ENCODE measurements around the gene RAMP1. TPM values are rescaled to one million over a fixed set of nuclear protein-coding genes. Genes with fewer than 3 reads are reported as not detected.
A peak's percentile ranks its signal among the peaks of the same experiment; 100 is the strongest.

Gene RAMP1
- total RNA-seq, 2 experiments from 2014 or later: 4.9 TPM

DNA sequence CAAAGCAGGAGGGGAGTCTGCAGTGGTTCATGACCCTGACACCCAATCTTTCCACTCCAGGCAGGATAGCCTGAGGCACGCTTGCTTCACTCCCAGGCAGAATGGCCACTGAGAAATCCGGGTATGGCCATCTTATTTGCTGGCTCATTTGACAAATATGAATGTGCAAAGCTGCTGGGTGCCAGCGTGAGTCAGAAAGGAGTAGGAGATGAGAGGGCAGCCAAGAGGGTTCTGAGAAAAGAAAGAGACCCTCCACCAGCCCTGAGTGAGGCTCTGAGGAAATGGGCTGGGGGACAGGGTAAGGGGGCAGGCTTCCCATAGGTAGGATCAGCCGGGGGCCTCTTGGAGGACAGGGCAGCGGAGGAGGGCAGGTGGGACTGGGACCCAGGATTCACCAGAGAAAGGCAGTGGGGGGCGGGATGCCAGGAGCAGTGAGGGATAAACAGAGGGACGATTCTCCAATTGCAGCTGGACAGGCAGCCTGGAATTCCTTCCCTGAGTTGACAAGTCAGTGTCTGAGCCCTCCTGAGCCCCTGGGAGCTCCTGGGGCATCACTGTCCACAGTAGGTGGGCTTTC, 15.2 kb downstream of the RAMP1 start:
- peaks cover 11% of the 10 kb centered on the region for H3K4me1 Mint-ChIP-seq
- no peaks in the 10 kb centered on the region for H3K9me3 Mint-ChIP-seq
- no peak overlapping the region for H3K4me3 Mint-ChIP-seq
- H3K27ac Mint-ChIP-seq: peak overlapping the region; percentile 9
- ChIA-PET POLR2A (no interaction called here), CTCF (no interaction called here)
- no peak for DNase-seq
- H3K36me3 Mint-ChIP-seq (ENCODE audit: low read depth): no peaks in the 10 kb centered on the region
- peaks cover 3% of the 10 kb centered on the region for H3K27me3 Mint-ChIP-seq

- CTCF ChIA-PET: interaction anchor here (1.2 to 1.8 kb wide), 2 partner anchors 8 to 408 kb away, joined by 3 to 6 read pairs; no protein-coding TSS in a partner anchor
- Mint-ChIP-seq H3K27ac (no peak overlapping the region), H3K4me3 (no peak overlapping the region), H3K36me3 (ENCODE audit: low read depth) (no peaks in the 10 kb centered on the region), H3K27me3 (peaks cover 2% of the 10 kb centered on the region), H3K9me3 (no peaks in the 10 kb centered on the region), H3K4me1 (peaks cover 11% of the 10 kb centered on the region)
- no peak for DNase-seq
- POLR2A ChIA-PET: no interaction called here
Observed at GRCh38 chr2:237875256-237876060, 16.0 kb downstream of the RAMP1 start.

DNA sequence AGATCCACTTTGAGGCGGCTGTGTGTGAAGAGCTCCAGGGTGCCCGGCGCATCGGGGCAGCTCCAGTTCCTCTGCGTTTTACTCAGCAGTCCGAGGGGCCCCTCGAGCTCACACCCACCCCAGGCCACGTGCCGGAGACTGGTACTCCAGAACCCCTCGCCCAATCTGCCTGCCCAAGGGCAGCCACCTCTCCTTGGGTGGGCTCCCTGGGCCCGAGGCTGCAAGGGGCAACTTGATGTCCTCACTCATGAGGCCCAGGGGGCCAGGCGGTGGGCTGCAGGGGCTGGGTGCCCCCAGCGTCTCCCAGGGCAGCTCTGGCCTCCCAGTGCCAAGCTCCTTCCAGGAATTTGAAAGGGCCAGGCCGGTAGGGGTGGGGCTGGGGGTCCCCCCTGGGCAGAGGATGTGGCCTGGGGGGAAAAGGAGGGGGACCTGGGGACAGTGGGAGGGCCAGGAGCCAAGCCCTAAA, 16.7 kb downstream of the RAMP1 start:
- ChIA-PET POLR2A (no interaction called here), CTCF (interaction anchor here (0.8 to 1.8 kb wide), 3 partner anchors 9 to 408 kb away, joined by 3 to 6 read pairs (median 4); no protein-coding TSS in a partner anchor)
- no peak overlapping the region for H3K27ac Mint-ChIP-seq
- no peaks in the 10 kb centered on the region for H3K36me3 Mint-ChIP-seq (ENCODE audit: low read depth)
- peaks cover 2% of the 10 kb centered on the region for H3K27me3 Mint-ChIP-seq
- peaks cover 11% of the 10 kb centered on the region for H3K4me1 Mint-ChIP-seq
- DNase-seq: no peak
- H3K9me3 Mint-ChIP-seq: no peaks in the 10 kb centered on the region
- no peak overlapping the region for H3K4me3 Mint-ChIP-seq

DNA sequence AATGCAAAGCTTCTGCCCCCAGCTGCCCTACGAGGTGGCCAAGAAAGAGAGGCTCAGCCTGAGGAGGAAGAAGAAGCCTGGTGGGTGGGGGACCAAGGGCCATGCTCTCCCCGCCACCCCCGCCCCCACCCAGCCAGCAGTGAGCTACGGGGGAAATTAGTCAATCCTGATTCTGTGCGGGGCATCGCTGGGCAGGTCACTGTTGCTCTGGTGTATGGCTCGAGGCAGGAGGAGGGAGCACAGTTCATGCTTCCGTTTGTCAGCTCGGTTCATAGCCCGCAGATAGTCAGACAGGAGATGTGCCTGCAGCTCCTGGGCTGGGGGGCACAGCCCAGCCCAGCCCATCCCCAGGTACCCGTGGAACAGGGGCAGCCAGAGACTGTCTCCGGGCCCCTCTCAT, 17.1 kb downstream of the RAMP1 start:
- Mint-ChIP-seq H3K36me3 (ENCODE audit: low read depth) (no peaks in the 10 kb centered on the region), H3K9me3 (no peaks in the 10 kb centered on the region), H3K4me1 (peaks cover 11% of the 10 kb centered on the region), H3K4me3 (no peak overlapping the region), H3K27me3 (no peaks in the 10 kb centered on the region), H3K27ac (no peak overlapping the region)
- ChIA-PET POLR2A (no interaction called here), CTCF (interaction anchor here (0.8 to 1.8 kb wide), 3 partner anchors 9 to 407 kb away, joined by 3 to 6 read pairs (median 4); no protein-coding TSS in a partner anchor)
- no peak for DNase-seq

DNA sequence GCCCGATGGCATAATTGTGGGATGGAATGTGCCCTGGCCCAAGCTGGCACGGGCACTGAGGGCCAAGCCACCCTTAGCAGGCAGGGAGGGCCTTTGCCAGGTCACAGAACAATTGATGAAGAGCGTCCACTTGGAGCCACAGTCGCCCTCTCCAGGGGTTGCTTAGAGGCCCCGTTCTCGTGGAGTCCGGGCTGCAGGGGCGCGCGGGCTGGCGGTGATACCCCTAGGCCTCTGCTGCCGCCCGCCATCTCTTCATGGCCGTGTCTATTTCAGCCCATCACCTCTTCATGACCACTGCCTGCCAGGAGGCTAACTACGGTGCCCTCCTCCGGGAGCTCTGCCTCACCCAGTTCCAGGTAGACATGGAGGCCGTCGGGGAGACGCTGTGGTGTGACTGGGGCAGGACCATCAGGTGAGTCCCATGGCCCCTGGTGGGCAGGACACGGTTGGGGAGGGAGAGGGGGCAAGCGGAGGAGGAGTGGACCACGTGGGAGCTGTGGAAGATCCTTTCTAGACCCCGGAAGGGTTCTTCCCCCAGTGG, 17.6 kb downstream of the RAMP1 start:
- H3K4me3 Mint-ChIP-seq: no peak overlapping the region
- H3K4me1 Mint-ChIP-seq: peaks cover 9% of the 10 kb centered on the region
- H3K27me3 Mint-ChIP-seq: no peaks in the 10 kb centered on the region
- no peak for DNase-seq
- CTCF ChIA-PET: interaction anchor here (0.8 to 1.8 kb wide), 2 partner anchors 10 to 22 kb away, joined by 4 to 6 read pairs; no protein-coding TSS in a partner anchor
- no peaks in the 10 kb centered on the region for H3K36me3 Mint-ChIP-seq (ENCODE audit: low read depth)
- POLR2A ChIA-PET: no interaction called here
- no peak overlapping the region for H3K27ac Mint-ChIP-seq
- no peaks in the 10 kb centered on the region for H3K9me3 Mint-ChIP-seq

DNA sequence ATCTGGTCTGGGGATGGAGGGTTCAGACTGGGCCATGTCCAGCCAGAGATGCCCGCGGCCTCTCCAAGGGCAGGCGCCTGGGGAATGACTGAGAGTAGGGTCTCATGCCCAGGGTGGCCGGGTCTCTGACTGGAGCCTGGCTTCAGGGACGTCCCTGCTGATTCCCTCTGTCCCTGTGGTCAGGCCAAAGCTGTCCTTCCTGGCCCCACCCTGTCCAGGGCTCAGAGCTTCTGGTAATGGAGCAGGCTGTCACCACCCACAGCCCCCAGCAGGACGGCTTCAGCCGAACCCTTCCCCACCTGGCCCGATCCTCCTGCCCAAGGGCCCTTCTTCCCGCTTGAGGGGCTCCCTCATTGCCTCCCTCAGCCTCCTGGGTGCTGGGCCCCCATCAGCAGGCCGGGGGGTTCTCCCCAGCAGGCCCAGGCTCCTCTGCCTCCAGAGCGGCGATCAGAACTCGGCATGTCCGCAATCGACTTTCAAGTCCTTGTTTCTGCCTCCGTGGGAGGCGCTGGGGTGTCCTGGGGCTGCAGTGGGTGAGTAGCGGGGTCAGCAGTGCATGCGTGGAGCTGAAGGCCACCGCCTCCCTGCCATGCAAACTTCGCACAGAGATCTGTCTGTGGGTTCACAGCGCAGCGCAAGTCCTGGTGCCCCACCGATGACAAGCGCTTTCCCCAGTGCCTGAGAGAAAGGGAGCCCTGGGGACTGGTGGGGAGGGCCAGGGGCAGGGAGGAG, 18.3 kb downstream of the RAMP1 start:
- H3K4me1 Mint-ChIP-seq: peaks cover 9% of the 10 kb centered on the region
- H3K27me3 Mint-ChIP-seq: no peaks in the 10 kb centered on the region
- no peaks in the 10 kb centered on the region for H3K9me3 Mint-ChIP-seq
- no peak for DNase-seq
- no peaks in the 10 kb centered on the region for H3K36me3 Mint-ChIP-seq (ENCODE audit: low read depth)
- ChIA-PET POLR2A (no interaction called here), CTCF (no interaction called here)
- no peak overlapping the region for H3K27ac Mint-ChIP-seq
- no peak overlapping the region for H3K4me3 Mint-ChIP-seq

- H3K4me3 Mint-ChIP-seq: no peak overlapping the region
- no peaks in the 10 kb centered on the region for H3K36me3 Mint-ChIP-seq (ENCODE audit: low read depth)
- H3K27ac Mint-ChIP-seq: no peak overlapping the region
- ChIA-PET POLR2A (no interaction called here), CTCF (no interaction called here)
- H3K4me1 Mint-ChIP-seq: peaks cover 5% of the 10 kb centered on the region
- H3K27me3 Mint-ChIP-seq: no peaks in the 10 kb centered on the region
- DNase-seq: no peak
- H3K9me3 Mint-ChIP-seq: no peaks in the 10 kb centered on the region
Observed at GRCh38 chr2:237878321-237879057, 19.1 kb downstream of the RAMP1 start.

DNA sequence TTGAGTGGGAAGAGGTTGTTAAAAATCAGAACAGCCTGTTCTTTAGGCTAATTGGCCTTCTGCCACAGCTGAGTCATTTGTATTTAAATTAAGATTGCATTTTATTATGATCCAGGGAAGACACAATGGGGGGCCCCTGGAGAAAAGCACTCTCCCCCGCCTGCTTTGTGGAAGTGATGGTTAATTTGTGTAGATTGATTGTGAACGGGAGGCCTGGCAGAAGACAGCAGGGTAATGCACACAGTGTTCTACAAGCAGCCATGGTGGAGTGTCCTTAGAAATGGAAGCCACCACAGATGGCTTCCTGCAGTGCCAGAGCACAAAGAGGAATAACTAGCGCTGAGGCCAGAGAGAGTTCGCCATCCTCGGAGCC, 19.6 kb downstream of the RAMP1 start:
- ChIA-PET POLR2A (no interaction called here), CTCF (no interaction called here)
- no peak overlapping the region for H3K27ac Mint-ChIP-seq
- H3K4me3 Mint-ChIP-seq: no peak overlapping the region
- H3K9me3 Mint-ChIP-seq: no peaks in the 10 kb centered on the region
- no peaks in the 10 kb centered on the region for H3K36me3 Mint-ChIP-seq (ENCODE audit: low read depth)
- no peaks in the 10 kb centered on the region for H3K27me3 Mint-ChIP-seq
- no peak for DNase-seq
- H3K4me1 Mint-ChIP-seq: no peaks in the 10 kb centered on the region

DNA sequence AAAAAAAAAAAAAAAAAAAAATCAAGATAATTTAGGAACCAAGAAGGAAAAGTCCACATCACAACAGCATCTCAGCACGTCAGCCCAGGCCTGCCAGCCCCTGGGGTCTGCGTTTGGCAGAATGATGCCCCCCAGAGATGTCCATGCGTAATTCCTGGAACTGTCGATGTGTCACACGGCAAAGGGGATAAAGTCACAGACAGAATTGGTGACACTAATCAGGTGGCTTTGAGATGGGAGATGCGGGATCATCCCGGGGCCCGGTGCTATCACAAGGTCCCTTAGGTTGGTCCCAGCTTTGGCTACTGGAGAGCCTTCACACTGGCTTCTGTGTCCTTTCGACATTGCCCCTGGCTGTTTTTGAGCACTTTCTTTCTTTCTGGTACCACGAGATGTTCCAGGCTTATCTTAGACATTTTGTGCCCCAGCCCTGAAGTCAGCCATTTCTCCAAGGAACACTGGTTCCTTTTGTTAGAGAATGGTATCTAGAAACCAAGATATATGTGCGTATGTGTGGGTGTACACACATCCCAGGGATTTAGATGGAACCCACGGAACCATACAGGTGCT, 20.7 kb downstream of the RAMP1 start:
- ChIA-PET CTCF (no interaction called here), POLR2A (no interaction called here)
- Mint-ChIP-seq H3K36me3 (ENCODE audit: low read depth) (no peaks in the 10 kb centered on the region), H3K4me1 (no peaks in the 10 kb centered on the region), H3K9me3 (no peaks in the 10 kb centered on the region), H3K27me3 (no peaks in the 10 kb centered on the region), H3K4me3 (no peak overlapping the region), H3K27ac (no peak overlapping the region)
- no peak for DNase-seq

DNA sequence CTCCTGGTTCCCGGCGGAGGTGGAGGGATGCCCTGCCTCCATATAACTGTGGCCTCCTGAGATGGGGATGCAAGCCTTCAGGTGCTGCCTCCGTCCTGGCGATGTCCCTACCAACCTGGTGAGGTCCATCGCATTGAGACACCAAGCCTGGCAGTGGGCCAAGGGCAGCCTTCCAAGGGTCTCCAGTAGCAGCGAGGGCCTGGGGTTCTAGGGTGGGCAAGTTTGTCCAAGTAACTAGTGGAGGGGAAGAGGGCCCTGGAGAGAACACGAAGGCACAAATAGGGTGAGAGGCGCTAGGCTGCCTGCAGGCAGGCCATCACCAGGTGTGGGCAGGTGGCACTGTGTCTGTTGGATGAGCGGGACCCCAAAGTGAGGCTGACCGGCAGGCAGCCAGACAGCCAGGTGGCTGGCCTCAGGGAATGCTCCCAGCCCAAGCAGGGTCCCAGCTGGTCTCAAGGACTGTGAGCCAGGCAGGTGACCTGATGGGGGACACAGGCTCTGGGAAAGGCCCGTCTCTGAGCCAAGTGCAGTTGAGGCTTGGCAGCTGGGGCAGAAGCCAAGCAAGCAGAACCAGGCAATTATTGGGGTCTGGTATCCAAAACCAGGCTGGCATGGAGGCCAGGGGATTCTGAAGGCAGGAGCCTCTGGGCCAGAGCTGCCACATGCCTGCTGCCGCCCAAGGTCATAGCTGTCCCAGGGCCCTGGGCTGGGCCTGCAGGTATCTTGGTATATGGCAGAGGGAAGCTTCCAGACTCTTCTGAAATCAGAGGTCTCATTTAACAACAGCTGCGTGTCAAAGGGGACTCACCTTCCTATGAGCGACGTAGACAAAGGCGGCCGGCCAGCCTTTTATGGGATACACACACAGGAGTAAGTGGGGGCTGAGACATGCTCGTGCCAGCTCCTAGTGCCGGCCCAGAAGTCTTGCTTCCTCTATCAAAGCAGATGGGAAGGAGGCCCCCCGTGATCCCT, 23.4 kb downstream of the RAMP1 start:
- no peak overlapping the region for H3K27ac Mint-ChIP-seq
- no peaks in the 10 kb centered on the region for H3K4me1 Mint-ChIP-seq
- DNase-seq: no peak
- H3K27me3 Mint-ChIP-seq: no peaks in the 10 kb centered on the region
- H3K36me3 Mint-ChIP-seq (ENCODE audit: low read depth): no peaks in the 10 kb centered on the region
- no peaks in the 10 kb centered on the region for H3K9me3 Mint-ChIP-seq
- ChIA-PET POLR2A (no interaction called here), CTCF (no interaction called here)
- no peak overlapping the region for H3K4me3 Mint-ChIP-seq

- POLR2A ChIA-PET: no interaction called here
- CTCF ChIA-PET: interaction anchor here (1.5 to 1.8 kb wide), 2 partner anchors 9 to 12 kb away, joined by 3 to 6 read pairs; no protein-coding TSS in a partner anchor
- no peak for DNase-seq
- H3K4me3 Mint-ChIP-seq: no peak overlapping the region
- peaks cover under 1% of the 10 kb centered on the region for H3K27me3 Mint-ChIP-seq
- no peaks in the 10 kb centered on the region for H3K4me1 Mint-ChIP-seq
- H3K36me3 Mint-ChIP-seq (ENCODE audit: low read depth): no peaks in the 10 kb centered on the region
- H3K9me3 Mint-ChIP-seq: no peaks in the 10 kb centered on the region
- no peak overlapping the region for H3K27ac Mint-ChIP-seq
Observed at GRCh38 chr2:237883951-237884446, 24.6 kb downstream of the RAMP1 start.
